ENCODE results near the gene BRINP1.

BRINP1 gene

GRCh38 chr9:119283078-119283794 lies 86.0 kb downstream of the BRINP1 start:
- no peak for DNase-seq (ENCODE audit: insufficient read length, low spot score)
- FAIRE-seq = no peak

GRCh38 chr9:119282476-119283077 lies 86.7 kb downstream of the BRINP1 start:
- FAIRE-seq = no peak
- DNase-seq (ENCODE audit: insufficient read length, low spot score) = no peak

DNA sequence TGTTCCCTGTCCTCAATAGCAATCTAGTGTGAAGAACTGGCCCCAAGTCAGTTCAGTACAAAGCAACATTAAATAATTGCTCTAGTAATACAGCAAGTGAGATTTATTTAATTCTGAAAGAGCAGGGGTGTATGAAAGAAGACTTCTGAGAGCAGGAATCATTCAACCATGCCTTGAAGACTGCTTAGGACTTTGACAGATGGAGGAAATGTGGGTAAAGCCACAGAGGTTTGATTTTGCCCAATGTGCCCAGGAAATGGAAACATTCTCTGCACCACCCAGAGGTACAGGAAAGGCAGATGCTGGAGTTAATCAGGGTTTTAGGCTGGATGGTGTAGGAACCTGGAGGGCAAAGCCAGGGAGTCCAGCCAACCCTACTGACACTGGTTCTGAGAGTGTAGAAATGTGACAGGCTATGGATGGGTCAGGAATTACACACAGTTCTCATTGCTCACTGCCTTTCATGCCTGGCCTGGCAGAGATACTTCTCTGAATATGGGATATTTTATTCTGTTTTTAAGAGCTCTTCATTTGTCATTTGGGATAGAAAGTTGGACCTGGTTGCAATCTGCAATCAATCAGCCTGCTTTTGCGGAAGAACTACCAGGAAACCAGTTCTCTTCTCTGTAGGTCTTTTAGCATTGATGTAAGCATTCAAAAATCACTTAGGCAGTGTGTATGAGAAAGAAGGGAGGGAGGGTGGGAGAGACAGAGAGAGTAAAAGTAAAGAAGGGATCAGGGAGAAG lies 88.3 kb downstream of the BRINP1 start:
- DNase-seq (ENCODE audit: insufficient read length, low spot score) (no peak), FAIRE-seq (no peak)

DNA sequence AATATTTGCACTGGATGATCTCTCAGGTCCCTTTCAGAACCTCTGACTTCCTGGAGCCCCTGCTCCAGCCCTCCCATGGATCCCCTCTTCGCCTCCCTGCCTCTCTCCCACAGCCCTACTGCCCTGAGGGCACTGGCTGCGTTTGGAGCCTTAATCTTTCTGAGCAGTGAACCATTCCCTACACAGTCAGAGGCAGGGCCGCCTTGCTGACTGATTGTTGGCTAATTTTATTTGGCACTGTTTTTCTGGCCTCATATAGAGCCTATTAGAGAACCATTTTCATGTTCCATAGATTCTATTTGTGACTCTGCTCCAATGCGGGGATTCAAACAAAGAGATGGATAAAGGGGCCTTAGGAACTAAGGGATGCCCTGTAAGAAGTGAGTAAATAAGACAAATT lies 91.1 kb downstream of the BRINP1 start:
- FAIRE-seq = no peak
- no peak for DNase-seq (ENCODE audit: insufficient read length, low spot score)

GRCh38 chr9:119273984-119274665 lies 95.1 kb downstream of the BRINP1 start:
- no peak for FAIRE-seq
- no peak for DNase-seq (ENCODE audit: insufficient read length, low spot score)

- DNase-seq (ENCODE audit: insufficient read length, low spot score) = no peak
- FAIRE-seq = no peak
Observed at GRCh38 chr9:119273325-119273904, 95.8 kb downstream of the BRINP1 start.

DNA sequence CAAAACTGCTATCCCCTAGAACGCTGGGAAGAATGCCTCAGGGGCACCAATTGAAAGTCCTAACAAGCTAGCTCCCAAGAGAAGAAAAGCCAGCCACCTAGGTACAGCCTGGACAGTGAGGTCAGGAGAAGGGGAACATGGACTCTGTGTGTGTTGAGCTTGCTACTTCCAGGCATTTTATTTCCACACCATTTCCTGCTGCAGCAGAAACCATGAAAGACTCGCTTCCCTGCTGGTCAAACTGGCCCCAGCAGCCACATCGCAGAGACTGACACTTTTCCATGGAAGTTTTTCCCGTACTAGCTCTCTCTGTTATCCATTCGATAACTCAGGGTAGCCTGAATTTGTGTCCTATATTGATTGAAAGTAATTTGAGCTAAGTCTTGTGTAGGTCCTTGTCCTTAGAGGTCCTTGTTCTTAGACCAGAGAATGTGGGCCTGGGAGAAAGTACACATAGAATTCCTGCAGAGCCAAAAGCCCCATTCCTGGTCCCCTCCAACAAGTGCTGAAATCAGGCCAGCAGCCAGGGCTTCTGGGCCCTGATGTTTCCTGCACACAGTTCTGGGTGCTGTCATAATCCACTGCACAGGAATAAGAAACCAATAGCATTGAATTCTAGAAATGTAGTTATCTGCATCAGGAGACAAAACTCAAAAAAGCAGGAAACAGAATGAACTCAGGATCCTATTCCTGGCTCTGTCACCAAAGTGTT lies 96.6 kb downstream of the BRINP1 start:
- FAIRE-seq (no peak), DNase-seq (ENCODE audit: insufficient read length, low spot score) (no peak)

DNA sequence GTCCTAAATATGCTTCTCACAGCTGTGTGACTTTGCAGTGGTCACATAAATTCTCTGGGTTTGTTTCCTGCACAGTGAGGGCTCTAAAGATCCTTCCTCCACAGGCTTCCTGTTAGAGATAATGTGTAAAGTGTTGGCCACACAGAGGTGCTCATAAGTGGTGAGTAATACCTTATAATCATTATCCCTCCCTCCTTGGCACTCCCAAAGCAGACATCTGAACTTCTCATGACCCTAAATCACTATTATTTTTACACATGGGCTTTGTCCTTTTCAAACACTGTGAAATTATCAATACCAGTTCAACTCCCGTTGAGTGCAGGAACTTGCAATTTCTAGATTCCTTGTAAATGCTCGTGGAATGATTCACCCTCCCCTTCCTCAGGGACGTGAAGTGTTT lies 100.2 kb downstream of the BRINP1 start:
- FAIRE-seq (no peak), DNase-seq (ENCODE audit: insufficient read length, low spot score) (no peak)

- FAIRE-seq (no peak), DNase-seq (ENCODE audit: insufficient read length, low spot score) (no peak)
Observed at GRCh38 chr9:119264165-119264564, 105.1 kb downstream of the BRINP1 start.

GRCh38 chr9:119257592-119257991 lies 111.6 kb downstream of the BRINP1 start:
- FAIRE-seq = no peak
- DNase-seq (ENCODE audit: insufficient read length, low spot score) = no peak

GRCh38 chr9:119255116-119255515 lies 114.1 kb downstream of the BRINP1 start:
- no peak for DNase-seq (ENCODE audit: insufficient read length, low spot score)
- FAIRE-seq = no peak

DNA sequence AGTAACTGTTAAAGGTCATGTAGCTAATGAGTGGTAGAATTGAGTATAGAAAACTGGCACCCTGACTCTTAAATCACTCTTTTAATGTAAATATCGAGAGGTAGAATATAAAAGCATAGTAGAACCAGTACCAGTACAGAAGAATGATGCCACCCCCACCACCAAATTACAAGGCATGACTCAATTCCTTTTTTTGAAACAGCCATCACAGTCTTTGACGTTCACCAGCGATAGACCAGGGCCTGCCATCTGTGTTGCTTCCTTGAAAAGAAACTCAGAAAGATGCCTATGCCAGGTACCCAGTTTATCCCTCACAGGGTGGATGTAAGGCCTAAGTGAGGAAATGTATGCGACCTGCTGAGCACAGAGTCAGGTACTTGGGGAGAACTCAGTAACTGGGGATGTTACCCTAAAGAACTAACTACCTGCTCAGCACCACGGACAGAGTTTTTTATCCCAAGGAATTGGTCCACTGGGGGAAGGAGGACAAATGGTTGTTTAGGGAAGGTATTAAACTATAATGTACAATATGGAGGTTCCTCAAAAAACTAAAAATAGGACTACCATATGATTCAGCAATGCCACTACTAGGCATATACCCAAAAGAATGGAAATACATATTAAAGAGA lies 116.5 kb downstream of the BRINP1 start:
- no peak for DNase-seq (ENCODE audit: insufficient read length, low spot score)
- no peak for FAIRE-seq

GRCh38 chr9:119251936-119252335 lies 117.3 kb downstream of the BRINP1 start:
- DNase-seq (ENCODE audit: insufficient read length, low spot score) = no peak
- no peak for FAIRE-seq

DNA sequence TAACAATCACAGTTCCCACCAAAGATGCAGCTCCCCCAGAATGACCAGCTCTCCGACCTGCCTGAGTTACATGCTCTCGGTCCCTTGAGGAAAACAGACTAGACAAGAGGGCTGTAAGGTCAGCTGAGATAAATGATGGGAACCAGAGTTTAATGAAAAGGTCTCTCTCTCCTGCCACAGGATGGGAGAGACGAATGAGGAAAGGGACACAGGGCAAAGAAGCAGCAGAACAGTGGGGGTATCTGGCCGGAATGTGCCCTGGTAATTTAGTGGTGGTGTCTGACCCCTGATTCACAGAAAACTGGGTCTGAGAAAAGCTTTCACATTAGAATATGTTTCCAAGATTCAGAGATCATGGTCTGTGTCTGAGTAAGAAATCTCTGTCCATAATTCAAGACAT lies 118.5 kb downstream of the BRINP1 start:
- FAIRE-seq (no peak), DNase-seq (ENCODE audit: insufficient read length, low spot score) (no peak)

DNA sequence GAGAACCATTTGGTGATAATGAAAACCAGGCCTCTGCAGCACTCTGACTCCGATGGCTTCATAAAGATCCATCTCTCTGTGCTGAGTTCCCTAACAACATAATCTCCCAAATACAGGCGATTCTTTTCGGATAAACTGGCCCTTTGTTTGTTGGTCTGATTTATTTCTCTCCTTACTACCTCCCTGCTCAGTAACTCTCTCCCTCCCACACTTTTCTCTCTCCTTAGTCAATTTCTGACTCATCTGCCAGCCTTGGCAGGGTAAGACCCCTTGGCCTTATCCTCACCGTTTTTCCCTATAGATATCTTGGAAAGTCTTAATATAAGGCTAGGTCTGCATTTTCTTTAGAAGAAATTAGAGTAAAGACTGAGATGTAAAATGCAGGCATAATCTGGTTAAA lies 128.7 kb downstream of the BRINP1 start:
- FAIRE-seq (no peak), DNase-seq (ENCODE audit: insufficient read length, low spot score) (no peak)

DNA sequence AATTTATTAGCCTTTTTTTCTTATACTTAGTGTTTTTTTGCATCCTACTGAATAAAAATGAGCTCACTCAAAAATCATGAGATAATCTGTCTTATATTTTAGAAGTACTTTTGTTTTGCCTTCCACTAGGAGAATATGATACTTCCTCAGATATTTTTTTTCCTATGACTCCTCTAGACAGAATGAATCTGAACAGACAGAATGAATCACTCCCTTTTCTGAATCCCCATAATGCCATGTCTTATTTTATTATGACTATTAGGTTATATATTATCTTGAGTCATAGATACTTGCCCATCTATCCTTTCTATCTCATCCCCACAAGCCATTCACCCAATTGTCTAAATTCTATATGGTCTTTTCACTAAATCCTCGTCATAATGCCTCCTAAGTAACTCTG lies 134.6 kb downstream of the BRINP1 start:
- DNase-seq (ENCODE audit: insufficient read length, low spot score) = no peak
- FAIRE-seq = no peak

DNA sequence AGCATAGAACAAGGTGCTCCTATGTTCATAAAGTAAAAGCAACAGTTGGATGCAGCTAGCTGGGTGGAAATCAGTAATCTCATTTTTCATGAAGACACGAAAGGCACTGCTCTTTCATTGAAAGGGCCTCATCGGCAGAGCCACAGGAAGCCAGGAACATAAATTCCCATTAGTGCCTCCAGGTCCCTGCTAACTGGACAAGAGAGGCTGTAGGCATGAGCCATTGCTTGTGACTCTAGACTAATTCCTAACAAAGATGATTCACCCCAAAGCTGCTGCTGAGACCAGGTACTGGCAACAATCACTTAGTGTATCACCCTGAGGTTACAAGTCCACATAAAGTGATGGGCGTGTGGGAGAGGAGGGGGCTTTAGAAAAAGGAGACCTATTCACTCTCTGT lies 141.8 kb downstream of the BRINP1 start:
- FAIRE-seq (no peak), DNase-seq (ENCODE audit: insufficient read length, low spot score) (no peak)

DNA sequence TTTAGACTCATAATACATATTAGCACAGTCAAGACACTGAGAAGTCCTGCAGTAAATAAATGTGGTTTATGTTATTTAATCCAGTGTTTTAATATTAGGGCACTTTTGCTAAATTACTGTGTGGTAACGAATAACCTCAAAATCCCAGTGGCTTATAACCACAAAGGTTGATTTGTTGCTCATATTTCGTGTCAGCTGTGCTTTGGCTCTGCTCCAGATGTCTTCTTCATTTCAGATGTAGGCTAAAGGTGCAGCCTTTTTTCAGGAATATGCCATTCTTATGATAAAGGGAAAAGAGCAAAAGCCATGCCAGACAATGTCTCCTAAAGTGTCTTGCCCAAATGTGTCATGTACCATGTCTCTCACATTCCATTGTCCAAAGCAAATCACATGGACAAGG lies 144.8 kb downstream of the BRINP1 start:
- FAIRE-seq = no peak
- DNase-seq (ENCODE audit: insufficient read length, low spot score) = no peak

GRCh38 chr9:119221276-119221675 lies 148.0 kb downstream of the BRINP1 start:
- DNase-seq (ENCODE audit: insufficient read length, low spot score) (no peak), FAIRE-seq (no peak)

DNA sequence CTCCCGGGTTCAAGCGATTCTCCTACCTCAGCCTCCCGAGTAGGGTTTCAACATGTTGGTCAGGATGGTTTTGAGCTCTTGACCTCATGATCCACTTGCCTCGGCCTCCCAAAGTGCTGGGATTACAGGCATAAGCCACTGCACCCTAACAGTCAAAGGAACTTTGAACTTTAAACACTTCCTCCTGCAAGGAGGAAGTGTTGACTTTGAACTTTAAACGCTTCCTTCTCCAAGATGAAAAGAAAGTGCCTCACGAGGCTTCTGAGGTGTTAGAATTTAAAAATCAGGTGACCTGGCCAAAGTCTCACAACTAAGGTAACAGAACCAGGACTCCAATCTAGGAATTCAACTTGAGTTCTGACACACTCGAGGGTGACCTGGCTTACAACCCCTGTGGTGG lies 150.9 kb downstream of the BRINP1 start:
- no peak for DNase-seq (ENCODE audit: insufficient read length, low spot score)
- FAIRE-seq = no peak

Measured in GM19239 (cell line).